Stimulated activated CD4-positive, alpha-beta T cell treated with anti-CD3 and anti-CD28 coated beads, TNF-alpha, amount 100 ng/mL, for 48 hours (primary cell): ENCODE data around the gene RDX.

ENCODE experiments used
- DNase-seq, 3 donors: peaks; one replicate each; pipeline ENCODE4 v3.0.0-alpha.2; 2020; ENCODE audit warnings: low read depth in 3 of 3

The RDX gene

GRCh38 chr11:110130642-110131238, 165.7 kb downstream of the RDX start:
- DNase-seq: no peak

GRCh38 chr11:110128161-110128560, 168.3 kb downstream of the RDX start:
- DNase-seq: no peak

- no peak for DNase-seq
These were observed 169.5 kb downstream of the RDX start for GRCh38 chr11:110126936-110127335.

GRCh38 chr11:110125632-110126031, 170.8 kb downstream of the RDX start:
- DNase-seq: no peak
